ENCODE measurements around the gene SNRPD3.
"Not testable (repeated sequence)": the region's sequence is repeated elsewhere in the genome, so short reads cannot be mapped to it uniquely, and the experiment has no call there.

SNRPD3 gene

GRCh38 chr22:24592058-24592850 is 36.5 kb downstream of the SNRPD3 start:
- DNase-seq (ENCODE audit: low spot score) = peak; percentile 32

- DNase-seq (ENCODE audit: low spot score) = peak; percentile 95
Observed at GRCh38 chr22:24592851-24593558, 37.2 kb downstream of the SNRPD3 start, which contains the start of gene LRRC75B. LRRC75B (minus strand) TSS chr22:24593073; CDS start chr22:24593039, 34 bp downstream.

GRCh38 chr22:24593559-24593835 is 37.7 kb downstream of the SNRPD3 start:
- not testable (repeated sequence) for DNase-seq (ENCODE audit: low spot score)

- peak; percentile 57 for DNase-seq (ENCODE audit: low spot score)
Observed at GRCh38 chr22:24593836-24594568, 38.2 kb downstream of the SNRPD3 start.

GRCh38 chr22:24594569-24595120 is 38.8 kb downstream of the SNRPD3 start:
- DNase-seq (ENCODE audit: low spot score) = no peak

- no peak for DNase-seq (ENCODE audit: low spot score)
Observed at GRCh38 chr22:24595228-24595627, 39.4 kb downstream of the SNRPD3 start.

GRCh38 chr22:24595863-24596262 is 40.1 kb downstream of the SNRPD3 start:
- no peak for DNase-seq (ENCODE audit: low spot score)

GRCh38 chr22:24597076-24597475 is 41.3 kb downstream of the SNRPD3 start:
- DNase-seq (ENCODE audit: low spot score) = not testable (repeated sequence)

- DNase-seq (ENCODE audit: low spot score) = no peak
Observed at GRCh38 chr22:24599514-24599913, 43.7 kb downstream of the SNRPD3 start.

GRCh38 chr22:24599958-24600715 is 44.3 kb downstream of the SNRPD3 start:
- not testable (repeated sequence) for DNase-seq (ENCODE audit: low spot score)

GRCh38 chr22:24601217-24602104 is 45.7 kb downstream of the SNRPD3 start:
- DNase-seq (ENCODE audit: low spot score) = no peak

GRCh38 chr22:24602105-24602749 is 46.4 kb downstream of the SNRPD3 start:
- DNase-seq (ENCODE audit: low spot score) = not testable (repeated sequence)

- DNase-seq (ENCODE audit: low spot score) = not testable (repeated sequence)
Observed at GRCh38 chr22:24602847-24603769, 47.3 kb downstream of the SNRPD3 start, which contains the start of gene GGT1. GGT1 (plus strand) TSS chr22:24603193; CDS start chr22:24611082, 7,889 bp downstream.

- DNase-seq (ENCODE audit: low spot score) = not testable (repeated sequence)
Observed at GRCh38 chr22:24603770-24604629, 48.2 kb downstream of the SNRPD3 start.

- DNase-seq (ENCODE audit: low spot score) = not testable (repeated sequence)
Observed at GRCh38 chr22:24606340-24606739, 50.5 kb downstream of the SNRPD3 start.

GRCh38 chr22:24607429-24607983 is 51.7 kb downstream of the SNRPD3 start:
- not testable (repeated sequence) for DNase-seq (ENCODE audit: low spot score)

- not testable (repeated sequence) for DNase-seq (ENCODE audit: low spot score)
Observed at GRCh38 chr22:24608327-24608726, 52.5 kb downstream of the SNRPD3 start.

All from HuH-7.5 (cell line).